ENCODE results near the gene LDLRAD3. TPM values are rescaled to one million over a fixed set of nuclear protein-coding genes. Genes with fewer than 3 reads are reported as not detected.

The LDLRAD3 gene
- total RNA-seq, 1 experiment from 2014 or later: 12.1 TPM

DNA sequence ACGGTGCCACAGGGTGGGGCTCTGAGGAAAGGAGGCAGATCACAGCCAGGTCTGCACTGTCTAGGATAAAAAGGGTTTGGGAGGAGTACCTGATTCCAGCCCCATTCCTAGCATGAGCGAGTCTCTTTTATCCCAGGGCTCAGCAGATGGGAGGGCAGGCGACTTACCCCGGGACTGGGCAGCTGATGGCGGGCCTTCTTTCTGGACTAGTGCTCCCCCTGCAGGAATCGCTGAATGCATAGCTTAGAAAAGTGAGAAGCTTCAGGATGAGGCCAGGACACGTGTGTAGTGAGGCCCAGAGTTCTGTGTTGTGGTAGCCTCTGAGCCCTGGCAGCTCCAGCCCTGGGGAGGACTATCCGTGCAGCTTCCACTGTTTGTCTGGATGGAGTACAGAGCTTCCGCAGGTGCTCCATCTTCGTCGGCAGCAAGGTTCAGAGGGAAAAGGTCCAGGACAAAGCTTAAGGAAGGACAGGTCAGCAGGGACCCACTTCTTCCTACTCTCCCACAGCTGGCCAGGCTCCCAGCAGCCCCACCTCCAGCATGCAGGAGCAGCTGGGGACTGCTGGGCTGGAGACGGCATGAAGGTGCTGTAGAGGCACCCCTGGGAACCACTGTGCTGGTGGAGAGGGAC, 315.0 kb downstream of the LDLRAD3 start:
- Histone ChIP-seq H3K9me3 (ENCODE audit: control insufficient read depth, low read depth, low read length) (peaks cover 5% of the 10 kb centered on the region), H3K4ac (ENCODE audit: low read depth, low read length) (no peak overlapping the region), H3K79me2 (ENCODE audit: insufficient read depth, low read length) (no peaks in the 10 kb centered on the region), H3K27ac (ENCODE audit: insufficient read length, low read depth, low read length) (no peak overlapping the region), H3K14ac (ENCODE audit: insufficient read depth, low read length) (no peak overlapping the region), H2BK5ac (ENCODE audit: insufficient read length, low read length) (no peak overlapping the region), H3K23me2 (ENCODE audit: insufficient read length, low read depth, low read length, poor library complexity, severe bottlenecking) (no peaks in the 10 kb centered on the region), H4K20me1 (ENCODE audit: control insufficient read depth, insufficient read depth, insufficient read length) (no peaks in the 10 kb centered on the region), H2BK120ac (ENCODE audit: low read depth, low read length, poor library complexity, severe bottlenecking) (no peak overlapping the region), H3K79me1 (ENCODE audit: insufficient read depth, low read depth, low read length, poor library complexity, severe bottlenecking) (no peaks in the 10 kb centered on the region), H4K91ac (ENCODE audit: insufficient read length, low read depth, low read length) (no peak overlapping the region), H2BK15ac (ENCODE audit: low read depth, low read length) (no peak overlapping the region), H3K23ac (ENCODE audit: insufficient read length, low read depth, low read length) (no peak overlapping the region), H2AK5ac (ENCODE audit: insufficient read length, low read length) (no peak overlapping the region), H2BK20ac (ENCODE audit: low read depth, low read length, poor library complexity, severe bottlenecking) (no peak overlapping the region), H3K18ac (ENCODE audit: insufficient read length, low read depth, low read length) (no peak overlapping the region), H3K27me3 (ENCODE audit: insufficient read depth, low read length) (no peaks in the 10 kb centered on the region; the same call in 1 of the 2 replicates), H3T11ph (ENCODE audit: low read length) (no peak overlapping the region), H3K4me1 (ENCODE audit: insufficient read depth, low read length) (no peaks in the 10 kb centered on the region), H3K56ac (ENCODE audit: insufficient read length, low read depth, low read length) (no peak overlapping the region), H4K8ac (replicated peaks; ENCODE audit: insufficient read length, low read depth, low read length) (no peak overlapping the region), H3K9ac (ENCODE audit: extremely low read depth, insufficient read length, low read length) (no peak overlapping the region), H2AFZ (ENCODE audit: low read length) (no peak overlapping the region), H2BK12ac (ENCODE audit: insufficient read length, low read depth, low read length) (no peak overlapping the region), H4K5ac (ENCODE audit: insufficient read length, low read depth, low read length) (no peak overlapping the region), H3K4me2 (ENCODE audit: insufficient read depth, insufficient read length, low read length) (no peak overlapping the region)
- H3K4me1 Mint-ChIP-seq: peaks cover 13 to 16% of the 10 kb centered on the region in 2 experiments
- peaks cover 0 to 4% (median 0%) of the 10 kb centered on the region in 3 experiments; a peak in 3 of 7 replicates for H3K36me3 Mint-ChIP-seq (ENCODE audit: insufficient read depth in 1 of 3, low read depth in 3 of 3)
- peak; percentile 83 for DNase-seq
- TF ChIP-seq, protein P1, sequence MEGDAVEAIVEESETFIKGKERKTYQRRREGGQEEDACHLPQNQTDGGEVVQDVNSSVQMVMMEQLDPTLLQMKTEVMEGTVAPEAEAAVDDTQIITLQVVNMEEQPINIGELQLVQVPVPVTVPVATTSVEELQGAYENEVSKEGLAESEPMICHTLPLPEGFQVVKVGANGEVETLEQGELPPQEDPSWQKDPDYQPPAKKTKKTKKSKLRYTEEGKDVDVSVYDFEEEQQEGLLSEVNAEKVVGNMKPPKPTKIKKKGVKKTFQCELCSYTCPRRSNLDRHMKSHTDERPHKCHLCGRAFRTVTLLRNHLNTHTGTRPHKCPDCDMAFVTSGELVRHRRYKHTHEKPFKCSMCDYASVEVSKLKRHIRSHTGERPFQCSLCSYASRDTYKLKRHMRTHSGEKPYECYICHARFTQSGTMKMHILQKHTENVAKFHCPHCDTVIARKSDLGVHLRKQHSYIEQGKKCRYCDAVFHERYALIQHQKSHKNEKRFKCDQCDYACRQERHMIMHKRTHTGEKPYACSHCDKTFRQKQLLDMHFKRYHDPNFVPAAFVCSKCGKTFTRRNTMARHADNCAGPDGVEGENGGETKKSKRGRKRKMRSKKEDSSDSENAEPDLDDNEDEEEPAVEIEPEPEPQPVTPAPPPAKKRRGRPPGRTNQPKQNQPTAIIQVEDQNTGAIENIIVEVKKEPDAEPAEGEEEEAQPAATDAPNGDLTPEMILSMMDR (conservative IDR thresholded peaks at IDR 0.05): peak; percentile 80
- peak overlapping the region in 1 of 3 experiments; percentile 44; a peak in 1 of 7 replicates for H3K27ac Mint-ChIP-seq
- H3K4me3 Mint-ChIP-seq: no peak overlapping the region
- WGBS (ENCODE audit: extremely low coverage, insufficient read length, low lambda C conversion rate): no CpG with 5 or more reads among the region's 12 CpGs
- H3K27me3 Mint-ChIP-seq (ENCODE audit: low read depth): peaks cover 38% of the 10 kb centered on the region
- no peaks in the 10 kb centered on the region for H3K9me3 Mint-ChIP-seq
